SK-N-MC (cell line): Measurements from ENCODE around the gene PWWP2B.

Experiments used
- EZH2 ChIP-seq: fragments of 200-600 bp; sonication (generic); IDR thresholded peaks from one replicate; pipeline ENCODE4 v1.6.1; 2017; ENCODE audit warnings: antibody characterized with exemption
- POLR2AphosphoS5 ChIP-seq: IDR thresholded peaks from 2 replicates; pipeline ENCODE4 v1.6.1; 2012; ENCODE audit warnings: mild to moderate bottlenecking, low read depth, low read length, borderline replicate concordance

GRCh38 chr10:132442636-132443035, 45.6 kb downstream of the PWWP2B start:
- no peak for TF ChIP-seq POLR2AphosphoS5
- TF ChIP-seq EZH2 = no peak
